NCI-H1930 (cell line): ENCODE data around the gene PEBP1.

ENCODE experiments used
- DNase-seq, 2 experiments: peaks; one replicate each; lab custom pipeline; 2025; lab: John Stamatoyannopoulos, UW

The PEBP1 gene

DNA sequence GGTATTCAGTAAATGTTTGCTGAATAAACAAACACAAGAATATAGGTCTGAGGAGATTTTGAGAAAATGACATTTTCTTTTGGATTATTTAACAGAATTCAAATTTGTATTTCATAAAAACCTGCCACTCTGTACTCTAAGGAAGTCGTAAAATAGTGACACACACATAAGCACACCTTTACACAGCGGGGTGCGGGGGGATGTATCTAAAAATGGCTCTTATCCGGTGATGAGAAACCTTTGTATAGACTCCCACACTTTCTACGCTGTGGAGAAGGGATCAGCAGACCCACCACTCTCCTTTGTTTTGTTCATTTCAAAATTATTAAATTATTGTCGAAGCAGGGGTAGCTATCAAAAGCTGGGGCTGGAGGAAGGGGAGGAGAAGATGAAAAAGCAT lies 58.0 kb downstream of the PEBP1 start:
- DNase-seq: no peak
